22Rv1 (cell line): ENCODE measurements around the gene DOCK10.

Experiments used
- H3K27ac ChIP-seq: fragments of 450-650 bp; 2 replicates; pipeline ENCODE4 v1.5.1; 2017
- ZFX ChIP-seq: fragments of 450-650 bp; IDR thresholded peaks from 2 replicates; pipeline ENCODE4 v1.6.1; 2017; ENCODE audit warnings: antibody characterized with exemption, borderline replicate concordance
- TF ChIP-seq, protein P1 (sequence below): fragments of 450-650 bp; IDR thresholded peaks from 2 replicates; pipeline ENCODE4 v1.5.1; 2017; ENCODE audit warnings: mild to moderate bottlenecking

DOCK10 gene

DNA sequence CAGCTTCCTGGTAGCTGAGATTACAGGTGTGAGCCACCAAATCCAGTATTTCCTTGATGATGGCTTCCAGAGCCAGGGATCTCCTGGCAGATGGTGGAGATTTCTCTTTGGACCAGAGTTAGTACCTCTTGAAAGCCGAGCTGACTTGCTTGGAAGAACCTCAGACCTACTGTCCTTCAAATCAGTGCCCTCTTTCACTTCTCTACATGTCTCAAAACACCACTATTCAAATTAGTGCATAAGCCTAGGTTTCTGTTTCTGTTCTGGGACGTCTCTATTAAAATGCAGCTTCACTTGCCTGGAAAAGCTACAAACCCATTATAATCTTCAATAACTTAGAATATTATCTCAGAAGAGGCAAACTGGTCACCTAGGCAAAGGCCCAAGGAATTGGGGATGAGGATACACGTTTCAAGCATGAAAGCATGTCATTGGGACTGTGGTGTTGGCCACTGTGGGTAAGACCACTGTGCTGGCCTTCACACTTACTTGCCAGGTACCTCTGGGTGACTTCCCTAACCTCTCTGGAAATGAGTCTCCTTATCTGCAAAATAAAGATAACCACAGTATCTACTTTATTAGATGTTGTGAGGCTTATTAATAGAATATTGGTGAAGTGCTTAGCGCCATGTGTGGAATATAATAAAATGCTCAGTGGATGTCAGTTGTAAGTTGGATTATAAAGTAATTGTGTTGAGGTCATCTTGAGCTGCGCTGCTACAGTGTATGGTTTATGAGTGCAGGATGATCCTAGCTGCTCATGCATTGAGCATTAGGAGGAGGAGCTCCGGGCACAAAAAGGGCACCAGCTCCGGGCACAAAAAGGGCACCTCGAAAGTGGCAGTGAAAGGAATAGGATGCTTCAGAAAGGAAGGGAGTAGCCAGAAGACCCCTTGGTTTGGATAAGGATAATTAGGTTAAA lies 84.5 kb downstream of the DOCK10 start:
- TF ChIP-seq, protein P1, sequence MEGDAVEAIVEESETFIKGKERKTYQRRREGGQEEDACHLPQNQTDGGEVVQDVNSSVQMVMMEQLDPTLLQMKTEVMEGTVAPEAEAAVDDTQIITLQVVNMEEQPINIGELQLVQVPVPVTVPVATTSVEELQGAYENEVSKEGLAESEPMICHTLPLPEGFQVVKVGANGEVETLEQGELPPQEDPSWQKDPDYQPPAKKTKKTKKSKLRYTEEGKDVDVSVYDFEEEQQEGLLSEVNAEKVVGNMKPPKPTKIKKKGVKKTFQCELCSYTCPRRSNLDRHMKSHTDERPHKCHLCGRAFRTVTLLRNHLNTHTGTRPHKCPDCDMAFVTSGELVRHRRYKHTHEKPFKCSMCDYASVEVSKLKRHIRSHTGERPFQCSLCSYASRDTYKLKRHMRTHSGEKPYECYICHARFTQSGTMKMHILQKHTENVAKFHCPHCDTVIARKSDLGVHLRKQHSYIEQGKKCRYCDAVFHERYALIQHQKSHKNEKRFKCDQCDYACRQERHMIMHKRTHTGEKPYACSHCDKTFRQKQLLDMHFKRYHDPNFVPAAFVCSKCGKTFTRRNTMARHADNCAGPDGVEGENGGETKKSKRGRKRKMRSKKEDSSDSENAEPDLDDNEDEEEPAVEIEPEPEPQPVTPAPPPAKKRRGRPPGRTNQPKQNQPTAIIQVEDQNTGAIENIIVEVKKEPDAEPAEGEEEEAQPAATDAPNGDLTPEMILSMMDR = no peak
- TF ChIP-seq ZFX = no peak
- H3K27ac ChIP-seq = no peak overlapping the region

DNA sequence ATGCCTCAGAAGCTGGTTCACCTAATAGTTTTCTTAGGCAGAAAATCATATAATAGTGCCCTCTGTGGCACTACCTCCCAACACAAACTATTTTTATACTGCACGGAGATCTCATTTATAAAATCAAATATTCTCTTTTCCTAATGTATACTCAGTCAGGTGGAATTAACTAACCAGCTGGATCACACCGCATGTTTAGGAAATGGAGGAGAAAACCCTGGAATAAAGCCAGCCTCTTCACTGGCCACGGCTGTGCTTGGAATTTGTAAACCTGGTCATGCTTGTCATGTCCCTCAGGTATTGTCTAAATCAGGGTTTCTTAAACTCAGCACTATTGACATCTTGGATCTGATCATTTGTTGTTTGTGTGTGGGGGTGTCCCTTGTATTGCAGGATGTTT lies 85.6 kb downstream of the DOCK10 start:
- no peak for TF ChIP-seq ZFX
- TF ChIP-seq, protein P1 = no peak
- no peak overlapping the region for H3K27ac ChIP-seq

DNA sequence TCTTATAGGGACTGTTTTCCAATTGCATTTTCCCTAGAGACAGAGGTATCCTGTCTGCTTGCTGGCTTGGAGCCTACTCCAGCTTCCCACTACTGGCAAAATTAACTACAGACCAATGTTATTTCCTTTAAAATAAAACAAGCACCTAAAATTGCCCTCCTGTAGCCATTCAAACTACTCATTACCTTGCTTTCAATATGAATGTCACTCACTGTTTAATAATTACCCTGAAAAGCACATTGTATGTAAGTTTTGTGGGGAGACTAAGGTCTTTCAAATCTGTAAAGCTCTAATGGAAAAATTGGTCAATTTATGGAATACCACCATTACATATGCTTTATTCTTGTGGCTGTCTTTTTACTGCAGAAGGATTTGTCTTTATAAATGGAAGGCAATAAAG lies 87.3 kb downstream of the DOCK10 start:
- no peak overlapping the region for H3K27ac ChIP-seq
- TF ChIP-seq, protein P1 = no peak
- TF ChIP-seq ZFX = no peak

DNA sequence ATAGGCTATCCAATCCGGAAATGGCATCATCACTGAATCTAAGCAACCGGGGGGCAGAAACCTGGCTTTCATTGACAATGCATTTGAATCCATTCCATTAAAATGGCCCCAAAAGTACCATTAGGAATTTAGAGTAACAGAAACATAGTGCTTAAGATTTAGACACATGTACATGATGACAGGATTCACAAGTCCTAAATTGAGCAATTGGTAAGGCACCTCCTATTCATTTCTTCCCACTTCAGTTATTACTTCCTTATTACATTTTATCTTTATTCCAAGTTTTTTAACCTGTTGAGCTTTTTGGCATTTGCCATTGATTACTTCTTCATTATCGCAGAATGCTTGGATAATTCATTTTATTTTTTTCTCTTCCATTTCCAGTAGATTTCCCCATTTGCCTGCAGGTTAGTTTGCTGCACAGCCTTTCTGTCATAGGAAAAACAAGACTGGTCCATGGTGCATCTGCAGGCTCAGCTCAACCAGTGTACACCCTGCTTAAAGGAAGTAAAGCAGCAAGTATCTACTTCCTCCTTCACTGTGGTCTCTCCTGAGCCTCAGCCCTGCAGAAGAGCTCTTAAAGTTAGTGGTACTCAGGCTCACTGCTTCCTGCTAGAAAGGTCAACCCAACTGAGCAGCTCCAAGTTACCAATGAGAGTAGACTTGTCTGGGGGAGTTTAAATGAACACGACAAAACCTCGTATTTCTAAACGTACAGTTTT lies 89.2 kb downstream of the DOCK10 start:
- no peak for TF ChIP-seq ZFX
- TF ChIP-seq, protein P1 = no peak
- H3K27ac ChIP-seq = no peak overlapping the region

DNA sequence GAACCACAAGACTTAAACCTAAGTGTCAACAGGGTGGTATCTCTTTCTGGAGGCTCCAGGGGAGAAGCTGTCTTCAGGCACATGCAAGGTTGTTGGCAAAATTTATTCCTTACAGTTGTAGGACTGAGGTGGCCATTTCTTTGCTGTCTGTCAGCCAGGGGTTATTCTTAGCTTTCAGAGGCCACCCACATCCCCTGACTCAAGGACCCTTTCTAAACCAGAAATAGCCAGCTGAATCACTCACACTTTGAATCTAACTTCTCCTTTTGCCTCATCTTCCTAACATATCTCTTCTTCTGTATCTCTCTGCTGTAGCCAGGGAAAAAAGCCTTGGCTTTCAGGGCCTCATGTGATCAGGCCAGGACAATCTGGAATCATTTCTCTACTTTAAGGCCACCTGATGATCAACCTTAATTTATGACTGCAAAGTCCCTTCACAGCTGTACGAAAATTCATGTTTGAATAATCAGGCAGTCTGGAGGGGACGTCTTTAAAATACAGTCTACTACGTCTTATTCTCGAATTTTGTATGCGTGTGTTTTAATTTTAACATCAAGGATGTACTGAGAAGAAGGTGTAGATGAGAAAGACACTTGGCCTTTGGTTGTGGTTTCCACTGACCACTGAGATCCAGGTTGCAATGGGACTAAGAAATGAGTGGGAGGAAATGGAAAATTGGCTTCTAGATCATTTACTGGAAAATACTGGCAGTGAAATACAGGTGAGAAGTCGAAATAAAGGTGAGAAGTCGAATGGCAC lies 90.4 kb downstream of the DOCK10 start:
- H3K27ac ChIP-seq = no peak overlapping the region
- no peak for TF ChIP-seq ZFX
- TF ChIP-seq, protein P1 = no peak

DNA sequence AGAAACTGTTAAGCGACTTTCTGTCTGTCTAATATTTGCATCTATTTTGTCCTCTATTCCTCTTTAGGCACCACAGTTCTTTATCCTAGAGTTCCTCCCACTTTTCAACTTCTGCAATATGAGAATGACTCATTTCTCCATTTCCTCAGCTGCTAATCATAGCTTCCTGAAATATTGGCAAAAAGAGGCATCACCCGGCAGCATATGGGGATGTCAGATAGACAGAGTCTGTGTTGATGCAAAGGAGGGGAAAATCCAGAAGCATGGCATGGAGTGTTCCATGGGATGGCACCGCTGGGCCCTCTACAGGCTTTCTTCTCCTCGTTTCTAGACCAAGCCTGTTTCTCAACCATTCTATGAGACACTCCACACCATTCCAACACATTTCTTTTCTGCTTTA lies 93.4 kb downstream of the DOCK10 start:
- H3K27ac ChIP-seq = no peak overlapping the region

More for the DNA sequence above, 93.4 kb downstream of the DOCK10 start:
- TF ChIP-seq ZFX = no peak
- TF ChIP-seq, protein P1 = no peak
